ENCODE results near the gene CSNK2A3.

DNA sequence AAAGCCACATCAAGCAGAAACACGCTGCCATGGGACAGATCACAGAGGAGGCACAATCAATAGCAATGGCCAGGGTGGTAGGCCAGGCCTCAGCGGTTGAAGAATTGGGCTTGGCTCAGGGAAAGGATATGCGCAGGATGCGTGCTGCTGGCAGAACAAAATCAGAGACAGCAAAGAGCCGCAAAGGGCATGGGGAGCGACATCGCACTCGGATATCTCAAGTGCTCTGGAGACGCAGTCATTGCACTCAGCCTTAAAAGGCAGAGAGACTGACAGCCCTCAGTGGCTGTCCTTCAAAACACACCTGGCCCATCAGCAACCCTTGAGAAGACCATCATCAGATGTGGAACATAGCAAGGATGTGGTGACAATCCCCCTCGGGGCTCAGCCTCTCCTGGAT, 50.5 kb downstream of the CSNK2A3 start:
- TF ChIP-seq CTCF (IDR thresholded peaks at IDR 0.05) (no peak), POLR2A (IDR thresholded peaks at IDR 0.05) (no peak)
